NCI-H2107 treated with DMSO at 0.1 percent for 48 hours (cell line): ENCODE data around the gene MLXIP.
"Not testable (repeated sequence)": the region's sequence is repeated elsewhere in the genome, so short reads cannot be mapped to it uniquely, and the experiment has no call there.

Source experiments
- DNase-seq: peaks from one replicate; lab custom pipeline; 2025; ENCODE audit not compliant: unreplicated experiment; lab: John Stamatoyannopoulos, UW

The MLXIP gene

GRCh38 chr12:122078141-122079032 lies at the start of gene MLXIP:
Gene MLXIP, plus strand, starts transcription at chr12:122078756. Its CDS starts 98 bp downstream, at chr12:122078854.
- DNase-seq = peak; percentile 44

- DNase-seq = no peak
Observed at GRCh38 chr12:122028905-122029560, 49.5 kb upstream of the MLXIP start.

GRCh38 chr12:122029620-122030423 lies 48.7 kb upstream of the MLXIP start:
- no peak for DNase-seq

- no peak for DNase-seq
Observed at GRCh38 chr12:122030424-122031035, 48.0 kb upstream of the MLXIP start.

GRCh38 chr12:122031342-122032216 lies 47.0 kb upstream of the MLXIP start:
- no peak for DNase-seq

GRCh38 chr12:122032580-122032979 lies 46.0 kb upstream of the MLXIP start:
- no peak for DNase-seq

- DNase-seq = no peak
Observed at GRCh38 chr12:122035292-122035691, 43.3 kb upstream of the MLXIP start.

GRCh38 chr12:122036153-122036552 lies 42.4 kb upstream of the MLXIP start:
- DNase-seq = no peak

- no peak for DNase-seq
Observed at GRCh38 chr12:122040579-122041386, 37.8 kb upstream of the MLXIP start.

- not testable (repeated sequence) for DNase-seq
Observed at GRCh38 chr12:122041458-122041857, 37.1 kb upstream of the MLXIP start.

- no peak for DNase-seq
Observed at GRCh38 chr12:122042910-122043309, 35.6 kb upstream of the MLXIP start.

GRCh38 chr12:122043476-122043875 lies 35.1 kb upstream of the MLXIP start:
- no peak for DNase-seq

- no peak for DNase-seq
Observed at GRCh38 chr12:122045262-122045661, 33.3 kb upstream of the MLXIP start.

GRCh38 chr12:122046145-122046544 lies 32.4 kb upstream of the MLXIP start:
- no peak for DNase-seq

- no peak for DNase-seq
Observed at GRCh38 chr12:122048151-122048550, 30.4 kb upstream of the MLXIP start.

- DNase-seq = no peak
Observed at GRCh38 chr12:122049827-122050226, 28.7 kb upstream of the MLXIP start.

GRCh38 chr12:122050706-122051105 lies 27.9 kb upstream of the MLXIP start:
- no peak for DNase-seq

GRCh38 chr12:122051231-122051876 lies 27.2 kb upstream of the MLXIP start:
- DNase-seq = no peak

- no peak for DNase-seq
Observed at GRCh38 chr12:122052285-122052684, 26.3 kb upstream of the MLXIP start.
